Liver (tissue), 9 donors: ENCODE results near the gene PYGL. TPM values are rescaled to one million over a fixed set of nuclear protein-coding genes. Genes with fewer than 3 reads are reported as not detected.

Experiments
- DNase-seq: peaks from one replicate; pipeline ENCODE4 v3.0.0-alpha.2; 2017; ENCODE audit warnings: low spot score
- H3K27ac ChIP-seq, 2 donors: one replicate each; pipeline ENCODE4 v1.7.0; 2013; ENCODE audit warnings: inconsistent platforms in 2 of 2, low read length in 2 of 2, control low read depth in 1 of 2, low read depth in 1 of 2, mild to moderate bottlenecking in 1 of 2
- H3K27me3 ChIP-seq, 4 donors: one replicate each; pipeline versions ENCODE4 v1.6.1 to v1.7.0; 2013; ENCODE audit warnings: low read length in 3 of 4, inconsistent platforms in 1 of 4, mild to moderate bottlenecking in 1 of 4, moderate library complexity in 1 of 4; ENCODE audit not compliant: control insufficient read depth in 4 of 4, insufficient read depth in 4 of 4
- H3K36me3 ChIP-seq, 4 donors: one replicate each; pipeline versions ENCODE4 v1.6.1 to v1.7.0; 2013; ENCODE audit warnings: low read length in 3 of 4, mild to moderate bottlenecking in 3 of 4, low read depth in 1 of 4, moderate library complexity in 1 of 4; ENCODE audit not compliant: control insufficient read depth in 4 of 4, insufficient read depth in 3 of 4
- H3K4me1 ChIP-seq, 4 donors: one replicate each; pipeline versions ENCODE4 v1.6.1 to v1.7.0; 2013; ENCODE audit warnings: low read length in 3 of 4, mild to moderate bottlenecking in 3 of 4, moderate library complexity in 1 of 4; ENCODE audit not compliant: control insufficient read depth in 4 of 4, insufficient read depth in 4 of 4
- H3K4me3 ChIP-seq, 3 donors: one replicate each; pipeline versions ENCODE4 v1.6.1 to v1.7.0; 2013; ENCODE audit warnings: low read length in 3 of 3, control low read depth in 1 of 3, low read depth in 1 of 3, mild to moderate bottlenecking in 1 of 3
- H3K9ac ChIP-seq, 2 donors: one replicate each; pipeline ENCODE4 v1.7.0; 2013; ENCODE audit warnings: low read length in 2 of 2, mild to moderate bottlenecking in 2 of 2, moderate library complexity in 2 of 2, control low read depth in 1 of 2, low read depth in 1 of 2
- H3K9me3 ChIP-seq, 4 donors: one replicate each; pipeline versions ENCODE4 v1.6.1 to v1.7.0; 2013; ENCODE audit warnings: low read length in 3 of 4; ENCODE audit not compliant: control insufficient read depth in 4 of 4
- EGR1 ChIP-seq, 2 donors: IDR thresholded peaks; 2 replicates each; pipeline ENCODE4 v1.6.1; 2016 to 2018; ENCODE audit warnings: antibody characterized with exemption in 2 of 2, low read depth in 2 of 2
- FOXA1 ChIP-seq: IDR thresholded peaks from 2 replicates; pipeline ENCODE4 v1.6.1; 2016; ENCODE audit warnings: antibody characterized with exemption
- FOXA2 ChIP-seq: IDR thresholded peaks from 2 replicates; pipeline ENCODE4 v1.6.1; 2016; ENCODE audit warnings: antibody characterized with exemption
- GABPA ChIP-seq, 2 donors: IDR thresholded peaks in 1 of 2; conservative IDR thresholded peaks in 1 of 2; 2 replicates each; pipeline ENCODE4 v1.6.1; 2016; ENCODE audit warnings: antibody characterized with exemption in 2 of 2, mild to moderate bottlenecking in 1 of 2, moderate library complexity in 1 of 2
- HNF4A ChIP-seq, 2 donors: conservative IDR thresholded peaks; 2 replicates each; pipeline ENCODE4 v1.6.1; 2016; ENCODE audit warnings: antibody characterized with exemption in 2 of 2, mild to moderate bottlenecking in 2 of 2
- HNF4G ChIP-seq: IDR thresholded peaks from 2 replicates; pipeline ENCODE4 v1.6.1; 2016; ENCODE audit warnings: antibody characterized with exemption
- JUND ChIP-seq, 2 donors: IDR thresholded peaks; 2 replicates each; pipeline ENCODE4 v1.6.1; 2016; ENCODE audit warnings: antibody characterized with exemption in 2 of 2
- NR2F2 ChIP-seq: IDR thresholded peaks from 2 replicates; pipeline ENCODE4 v1.6.1; 2016; ENCODE audit warnings: antibody characterized with exemption
- RAD21 ChIP-seq, 2 donors: IDR thresholded peaks; 2 replicates each; pipeline ENCODE4 v1.6.1; 2016; ENCODE audit warnings: antibody characterized with exemption in 2 of 2, mild to moderate bottlenecking in 2 of 2
- RXRA ChIP-seq, 2 donors: IDR thresholded peaks; 2 replicates each; pipeline ENCODE4 v1.6.1; 2017 to 2018; ENCODE audit warnings: antibody characterized with exemption in 2 of 2, mild to moderate bottlenecking in 1 of 2
- SP1 ChIP-seq: IDR thresholded peaks from 2 replicates; pipeline ENCODE4 v1.6.1; 2018; ENCODE audit warnings: antibody characterized with exemption, mild to moderate bottlenecking
- TAF1 ChIP-seq: conservative IDR thresholded peaks from 2 replicates; pipeline ENCODE4 v1.6.1; 2016; ENCODE audit warnings: antibody characterized with exemption, mild to moderate bottlenecking
- YY1 ChIP-seq: IDR thresholded peaks from 2 replicates; pipeline ENCODE4 v1.6.1; 2016; ENCODE audit warnings: antibody characterized with exemption, mild to moderate bottlenecking
- ZBTB33 ChIP-seq: IDR thresholded peaks from 2 replicates; pipeline ENCODE4 v1.6.1; 2016; ENCODE audit warnings: antibody characterized with exemption
- WGBS: extraction: QIAGEN DNeasy Blood & Tissue Kit; methylation state at CpG from one replicate; pipeline ENCODE4 v1.1.7; 2013; 5-methylcytosine and 5-hydroxymethylcytosine counted together
- polyA plus RNA-seq, 2 donors: library from polyadenylated mRNA; stranded (reverse) in 1 of 2; unstranded in 1 of 2; fragments of 200-250 nt in 1 of 2; fragments of >200 nt in 1 of 2; fragmentation: Nextera tagmentation in 1 of 2; extraction: Ambion mirVana in 1 of 2; gene quantifications; one replicate each; pipeline versions ENCODE4 v1.2.1 to v1.2.3, GENCODE V29; 2013 to 2015
- total RNA-seq, 2 donors: library from RNA; depleted of rRNA; stranded (reverse); fragments of >200 nt; gene quantifications; one replicate each; pipeline ENCODE4 v1.2.3, GENCODE V29; 2014
- TF ChIP-seq, protein P1 (sequence below): IDR thresholded peaks from 2 replicates; pipeline ENCODE4 v1.6.1; 2016; ENCODE audit warnings: antibody characterized with exemption
- TF ChIP-seq, protein P2 (sequence below): IDR thresholded peaks from 2 replicates; pipeline ENCODE4 v1.6.1; 2016; ENCODE audit warnings: antibody characterized with exemption, mild to moderate bottlenecking
- TF ChIP-seq, protein P3 (sequence below): IDR thresholded peaks from 2 replicates; pipeline ENCODE4 v1.6.1; 2016; ENCODE audit warnings: antibody characterized with exemption
- TF ChIP-seq, protein P4 (sequence below): fragments of 150-350 bp; IDR thresholded peaks from 2 replicates; pipeline ENCODE4 v1.5.1; 2017; ENCODE audit warnings: improper control_type of control experiment, low read depth, low read length; ENCODE audit not compliant: missing input control
- donor health status: healthy.
- donor health status: healthy.
- donor health status: healthy.
- donor health status: healthy.
- donor health status: healthy.

Gene PYGL
- total and polyA plus RNA-seq, 4 donors = 53.0 to 109 (median 86.3) TPM

DNA sequence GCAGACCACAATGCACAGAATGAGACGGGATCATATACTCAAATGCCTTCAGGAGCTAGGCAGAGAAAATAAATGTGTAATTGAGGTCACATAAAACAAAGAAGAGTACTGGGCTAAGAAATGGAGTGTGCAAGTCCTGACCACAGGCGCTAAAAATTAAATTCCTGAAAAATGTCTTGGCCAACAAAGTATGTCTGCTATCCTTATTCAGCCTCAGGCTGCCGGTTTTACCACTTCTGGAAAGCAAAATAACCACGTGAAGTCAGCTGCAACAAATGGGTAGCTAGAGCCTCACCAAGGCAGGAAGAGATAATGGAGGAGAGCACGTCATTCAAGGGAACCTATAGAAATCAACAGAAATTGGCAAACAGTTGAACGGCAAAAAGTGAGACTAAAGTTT lies 3.1 kb downstream of the PYGL start:
- Histone ChIP-seq H3K36me3 (peaks cover 0 to 11% (median 2%) of the 10 kb centered on the region in 4 donors), H3K4me3 (no peak overlapping the region), H3K27ac (peak overlapping the region in 1 of 2 donors; percentile 29), H3K9ac (no peak overlapping the region), H3K27me3 (no peaks in the 10 kb centered on the region), H3K4me1 (peaks cover 14 to 60% (median 53%) of the 10 kb centered on the region in 4 donors), H3K9me3 (no peaks in the 10 kb centered on the region)
- DNase-seq = no peak
- 90% methylated on average over 6 of the region's 6 CpGs for WGBS
- TF ChIP-seq, protein P1, sequence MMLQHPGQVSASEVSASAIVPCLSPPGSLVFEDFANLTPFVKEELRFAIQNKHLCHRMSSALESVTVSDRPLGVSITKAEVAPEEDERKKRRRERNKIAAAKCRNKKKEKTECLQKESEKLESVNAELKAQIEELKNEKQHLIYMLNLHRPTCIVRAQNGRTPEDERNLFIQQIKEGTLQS = no peak
- TF ChIP-seq TAF1 (no peak), YY1 (no peak), NR2F2 (no peak), SP1 (no peak), JUND (IDR thresholded peaks at IDR 0.05) (no peak)

DNA sequence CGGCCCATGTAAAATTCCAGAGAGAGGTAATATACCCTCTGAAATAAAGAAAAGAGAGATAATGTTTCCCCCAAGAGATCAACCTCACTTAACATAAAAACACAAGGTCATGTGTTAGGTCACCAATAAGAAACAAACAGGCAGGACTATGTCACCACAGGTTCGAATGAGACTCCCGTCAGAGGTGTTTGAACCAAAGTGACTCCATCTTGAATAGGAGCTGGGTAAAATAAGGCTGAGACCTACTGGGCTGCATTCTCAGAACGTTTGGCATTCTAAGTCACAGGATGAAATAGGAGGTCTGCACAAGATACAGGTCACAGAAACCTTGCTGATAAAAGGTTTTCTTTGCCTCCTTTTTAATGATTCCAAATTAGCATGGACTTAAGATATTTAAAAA lies 6.5 kb downstream of the PYGL start:
- no peaks in the 10 kb centered on the region for H3K9me3 ChIP-seq
- H3K9ac ChIP-seq = no peak overlapping the region
- peak overlapping the region; percentile 1 to 43 for H3K27ac ChIP-seq
- peaks cover 2 to 16% (median 4%) of the 10 kb centered on the region in 4 donors for H3K36me3 ChIP-seq
- TF ChIP-seq, protein P2, sequence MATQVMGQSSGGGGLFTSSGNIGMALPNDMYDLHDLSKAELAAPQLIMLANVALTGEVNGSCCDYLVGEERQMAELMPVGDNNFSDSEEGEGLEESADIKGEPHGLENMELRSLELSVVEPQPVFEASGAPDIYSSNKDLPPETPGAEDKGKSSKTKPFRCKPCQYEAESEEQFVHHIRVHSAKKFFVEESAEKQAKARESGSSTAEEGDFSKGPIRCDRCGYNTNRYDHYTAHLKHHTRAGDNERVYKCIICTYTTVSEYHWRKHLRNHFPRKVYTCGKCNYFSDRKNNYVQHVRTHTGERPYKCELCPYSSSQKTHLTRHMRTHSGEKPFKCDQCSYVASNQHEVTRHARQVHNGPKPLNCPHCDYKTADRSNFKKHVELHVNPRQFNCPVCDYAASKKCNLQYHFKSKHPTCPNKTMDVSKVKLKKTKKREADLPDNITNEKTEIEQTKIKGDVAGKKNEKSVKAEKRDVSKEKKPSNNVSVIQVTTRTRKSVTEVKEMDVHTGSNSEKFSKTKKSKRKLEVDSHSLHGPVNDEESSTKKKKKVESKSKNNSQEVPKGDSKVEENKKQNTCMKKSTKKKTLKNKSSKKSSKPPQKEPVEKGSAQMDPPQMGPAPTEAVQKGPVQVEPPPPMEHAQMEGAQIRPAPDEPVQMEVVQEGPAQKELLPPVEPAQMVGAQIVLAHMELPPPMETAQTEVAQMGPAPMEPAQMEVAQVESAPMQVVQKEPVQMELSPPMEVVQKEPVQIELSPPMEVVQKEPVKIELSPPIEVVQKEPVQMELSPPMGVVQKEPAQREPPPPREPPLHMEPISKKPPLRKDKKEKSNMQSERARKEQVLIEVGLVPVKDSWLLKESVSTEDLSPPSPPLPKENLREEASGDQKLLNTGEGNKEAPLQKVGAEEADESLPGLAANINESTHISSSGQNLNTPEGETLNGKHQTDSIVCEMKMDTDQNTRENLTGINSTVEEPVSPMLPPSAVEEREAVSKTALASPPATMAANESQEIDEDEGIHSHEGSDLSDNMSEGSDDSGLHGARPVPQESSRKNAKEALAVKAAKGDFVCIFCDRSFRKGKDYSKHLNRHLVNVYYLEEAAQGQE = no peak
- TF ChIP-seq, protein P3, sequence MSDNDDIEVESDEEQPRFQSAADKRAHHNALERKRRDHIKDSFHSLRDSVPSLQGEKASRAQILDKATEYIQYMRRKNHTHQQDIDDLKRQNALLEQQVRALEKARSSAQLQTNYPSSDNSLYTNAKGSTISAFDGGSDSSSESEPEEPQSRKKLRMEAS = no peak
- TF ChIP-seq, protein P1 = no peak
- no peak for TF ChIP-seq HNF4G
- TF ChIP-seq EGR1 (IDR thresholded peaks at IDR 0.05; ENCODE audit: low read depth in 2 of 2) = no peak
- TF ChIP-seq RXRA (IDR thresholded peaks at IDR 0.05) = no peak
- TF ChIP-seq HNF4A (conservative IDR thresholded peaks at IDR 0.05) = no peak
- TF ChIP-seq TAF1 = no peak
- no peak for TF ChIP-seq FOXA1
- TF ChIP-seq NR2F2 = no peak
- TF ChIP-seq SP1 = no peak
- no peak for TF ChIP-seq GABPA (IDR thresholded peaks at IDR 0.05 in 1 of 2, conservative IDR thresholded peaks at IDR 0.05 in 1 of 2)
- TF ChIP-seq RAD21 (IDR thresholded peaks at IDR 0.05) = no peak
- no peak for TF ChIP-seq ZBTB33
- no peak for TF ChIP-seq JUND (IDR thresholded peaks at IDR 0.05)
- TF ChIP-seq FOXA2 = no peak
- no peak for TF ChIP-seq YY1
- TF ChIP-seq, protein P4, sequence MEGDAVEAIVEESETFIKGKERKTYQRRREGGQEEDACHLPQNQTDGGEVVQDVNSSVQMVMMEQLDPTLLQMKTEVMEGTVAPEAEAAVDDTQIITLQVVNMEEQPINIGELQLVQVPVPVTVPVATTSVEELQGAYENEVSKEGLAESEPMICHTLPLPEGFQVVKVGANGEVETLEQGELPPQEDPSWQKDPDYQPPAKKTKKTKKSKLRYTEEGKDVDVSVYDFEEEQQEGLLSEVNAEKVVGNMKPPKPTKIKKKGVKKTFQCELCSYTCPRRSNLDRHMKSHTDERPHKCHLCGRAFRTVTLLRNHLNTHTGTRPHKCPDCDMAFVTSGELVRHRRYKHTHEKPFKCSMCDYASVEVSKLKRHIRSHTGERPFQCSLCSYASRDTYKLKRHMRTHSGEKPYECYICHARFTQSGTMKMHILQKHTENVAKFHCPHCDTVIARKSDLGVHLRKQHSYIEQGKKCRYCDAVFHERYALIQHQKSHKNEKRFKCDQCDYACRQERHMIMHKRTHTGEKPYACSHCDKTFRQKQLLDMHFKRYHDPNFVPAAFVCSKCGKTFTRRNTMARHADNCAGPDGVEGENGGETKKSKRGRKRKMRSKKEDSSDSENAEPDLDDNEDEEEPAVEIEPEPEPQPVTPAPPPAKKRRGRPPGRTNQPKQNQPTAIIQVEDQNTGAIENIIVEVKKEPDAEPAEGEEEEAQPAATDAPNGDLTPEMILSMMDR = no peak
- H3K4me3 ChIP-seq = no peak overlapping the region
- DNase-seq = no peak
- H3K4me1 ChIP-seq = peaks cover 17 to 77% (median 74%) of the 10 kb centered on the region in 4 donors
- H3K27me3 ChIP-seq = no peaks in the 10 kb centered on the region
- 63% methylated on average over 4 of the region's 4 CpGs for WGBS
